Lower leg skin (tissue), 4 donors: Measurements from ENCODE around the gene KCNN3. TPM values are rescaled to one million over a fixed set of nuclear protein-coding genes. Genes with fewer than 3 reads are reported as not detected.

Experiments used
- DNase-seq, 2 donors: peaks; one replicate each; pipeline ENCODE4 v3.0.0-alpha.2; 2019; ENCODE audit warnings: low spot score in 2 of 2
- H3K4me3 ChIP-seq: fragments of 200-600 bp; sonication (generic); 2 replicates; pipeline ENCODE4 v1.5.1; 2017; ENCODE audit warnings: mild to moderate bottlenecking, low read depth; ENCODE audit not compliant: poor library complexity, severe bottlenecking
- POLR2A ChIP-seq, 2 donors: fragments of 450-650 bp; IDR thresholded peaks; one replicate each; pipeline ENCODE4 v1.6.1; 2016 to 2017; ENCODE audit warnings: antibody characterized with exemption in 2 of 2, mild to moderate bottlenecking in 1 of 2, moderate library complexity in 1 of 2
- WGBS, 2 donors: methylation state at CpG; one replicate each; pipeline ENCODE4 v1.1.5; 2018; 5-methylcytosine and 5-hydroxymethylcytosine counted together
- intact Hi-C: fragments of 100-400 bp; cut with DNase I; formaldehyde crosslinking; loops from one replicate; pipeline ENCODE4 v1.15.0; 2023; ENCODE audit warnings: low total_unique reads
- total RNA-seq, 4 donors: library from RNA; depleted of rRNA; stranded (reverse); fragments of >200 nt; gene quantifications; one replicate each; pipeline ENCODE4 v1.1.0, GENCODE V29; 2016
- TF ChIP-seq, protein P1 (sequence below), 3 donors: fragments of 450-650 bp; IDR thresholded peaks; one replicate each; pipeline ENCODE4 v1.5.1; 2016; ENCODE audit warnings: antibody characterized with exemption in 3 of 3, mild to moderate bottlenecking in 3 of 3, moderate library complexity in 2 of 3

KCNN3 gene
- total RNA-seq, 4 donors from 2014 or later = 0.13 to 2.1 (median 0.36) TPM

GRCh38 chr1:154883919-154884868 is 14.1 kb upstream of the KCNN3 start:
- DNase-seq = peak in 1 of 2 donors; percentile 81
- WGBS, 2 donors = 74 to 78% methylated on average over 15 of the region's 15 CpGs
- TF ChIP-seq POLR2A (IDR thresholded peaks at IDR 0.05) = no peak
- TF ChIP-seq, protein P1, sequence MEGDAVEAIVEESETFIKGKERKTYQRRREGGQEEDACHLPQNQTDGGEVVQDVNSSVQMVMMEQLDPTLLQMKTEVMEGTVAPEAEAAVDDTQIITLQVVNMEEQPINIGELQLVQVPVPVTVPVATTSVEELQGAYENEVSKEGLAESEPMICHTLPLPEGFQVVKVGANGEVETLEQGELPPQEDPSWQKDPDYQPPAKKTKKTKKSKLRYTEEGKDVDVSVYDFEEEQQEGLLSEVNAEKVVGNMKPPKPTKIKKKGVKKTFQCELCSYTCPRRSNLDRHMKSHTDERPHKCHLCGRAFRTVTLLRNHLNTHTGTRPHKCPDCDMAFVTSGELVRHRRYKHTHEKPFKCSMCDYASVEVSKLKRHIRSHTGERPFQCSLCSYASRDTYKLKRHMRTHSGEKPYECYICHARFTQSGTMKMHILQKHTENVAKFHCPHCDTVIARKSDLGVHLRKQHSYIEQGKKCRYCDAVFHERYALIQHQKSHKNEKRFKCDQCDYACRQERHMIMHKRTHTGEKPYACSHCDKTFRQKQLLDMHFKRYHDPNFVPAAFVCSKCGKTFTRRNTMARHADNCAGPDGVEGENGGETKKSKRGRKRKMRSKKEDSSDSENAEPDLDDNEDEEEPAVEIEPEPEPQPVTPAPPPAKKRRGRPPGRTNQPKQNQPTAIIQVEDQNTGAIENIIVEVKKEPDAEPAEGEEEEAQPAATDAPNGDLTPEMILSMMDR (IDR thresholded peaks at IDR 0.05) = no peak
- H3K4me3 ChIP-seq = no peak overlapping the region
- intact Hi-C loops = no loop called here

DNA sequence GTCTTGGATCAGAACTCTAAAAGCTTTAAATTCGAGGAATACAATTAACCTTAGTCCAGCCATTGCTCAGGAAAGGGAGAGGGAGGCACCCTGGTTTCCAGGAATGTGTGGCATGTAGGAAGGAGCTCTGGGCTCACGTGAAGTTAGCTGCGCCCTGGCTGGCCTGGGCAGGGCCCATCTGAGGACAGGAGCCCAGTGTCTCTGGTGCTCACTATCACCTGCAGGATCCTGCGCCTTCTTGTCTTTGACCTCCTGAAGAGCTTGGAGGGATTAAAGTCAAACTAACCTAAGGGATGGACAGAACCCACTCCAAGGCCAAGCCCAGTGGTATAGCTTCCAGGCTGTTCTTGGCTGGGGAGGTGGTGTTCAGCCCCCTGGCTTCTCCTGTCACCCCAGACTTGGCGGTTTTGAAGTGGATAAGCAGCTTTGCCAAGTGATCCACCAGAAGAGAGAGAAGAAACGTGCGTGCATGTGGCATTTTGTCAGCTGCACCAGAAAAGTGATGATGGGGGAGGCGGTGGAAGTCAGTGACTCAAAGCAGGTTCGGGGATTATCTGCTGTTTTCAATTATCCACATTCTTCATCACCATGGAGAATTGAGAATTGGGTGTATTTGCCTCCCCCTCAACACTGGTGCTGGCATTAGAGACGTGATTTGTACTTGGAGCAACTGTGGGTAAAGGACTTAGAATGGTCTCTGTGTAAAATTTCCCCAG is 11.9 kb upstream of the KCNN3 start:
- TF ChIP-seq POLR2A (IDR thresholded peaks at IDR 0.05) = no peak
- TF ChIP-seq, protein P1 (IDR thresholded peaks at IDR 0.05) = no peak
- H3K4me3 ChIP-seq = no peak overlapping the region
- 68 to 72% methylated on average over 10 of the region's 10 CpGs for WGBS, 2 donors
- DNase-seq = peak in 1 of 2 donors; percentile 58
- intact Hi-C loops = no loop called here

DNA sequence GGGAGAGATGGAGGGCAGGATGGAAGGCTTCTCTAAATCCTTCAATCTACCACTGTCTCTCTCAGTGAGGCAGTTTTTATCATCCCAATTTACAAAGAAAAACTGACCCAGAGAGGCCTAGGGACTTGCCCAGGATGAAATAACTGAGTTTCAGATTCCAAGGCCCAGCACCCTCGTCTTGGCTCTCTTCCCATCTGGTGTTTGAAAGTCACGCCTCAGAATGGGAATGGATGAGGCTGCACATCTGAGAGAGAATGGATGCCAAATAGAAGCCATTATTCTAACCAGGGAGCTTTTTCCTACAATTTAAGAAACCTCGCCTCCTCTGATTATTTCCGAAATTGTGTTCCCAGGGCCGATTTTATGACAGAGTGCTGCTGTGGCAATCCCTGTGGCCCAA is 10.6 kb upstream of the KCNN3 start:
- DNase-seq = peak in 1 of 2 donors; percentile 9
- intact Hi-C loops = no loop called here
- TF ChIP-seq, protein P1 (IDR thresholded peaks at IDR 0.05) = no peak
- TF ChIP-seq POLR2A (IDR thresholded peaks at IDR 0.05) = no peak
- H3K4me3 ChIP-seq = no peak overlapping the region
- 65 to 77% methylated on average over 5 of the region's 5 CpGs for WGBS, 2 donors

GRCh38 chr1:154879038-154879421 is 8.9 kb upstream of the KCNN3 start:
- no peak for TF ChIP-seq POLR2A (IDR thresholded peaks at IDR 0.05)
- TF ChIP-seq, protein P1 (IDR thresholded peaks at IDR 0.05) = no peak
- no peak overlapping the region for H3K4me3 ChIP-seq
- intact Hi-C loops = loop anchor here (5.0 to 10.0 kb wide), 2 partner anchors 212 to 314 kb away; partner anchors contain the start of gene CHRNB2
- DNase-seq = peak in 1 of 2 donors; percentile 62
- 75 to 81% methylated on average over 16 of the region's 16 CpGs for WGBS, 2 donors

DNA sequence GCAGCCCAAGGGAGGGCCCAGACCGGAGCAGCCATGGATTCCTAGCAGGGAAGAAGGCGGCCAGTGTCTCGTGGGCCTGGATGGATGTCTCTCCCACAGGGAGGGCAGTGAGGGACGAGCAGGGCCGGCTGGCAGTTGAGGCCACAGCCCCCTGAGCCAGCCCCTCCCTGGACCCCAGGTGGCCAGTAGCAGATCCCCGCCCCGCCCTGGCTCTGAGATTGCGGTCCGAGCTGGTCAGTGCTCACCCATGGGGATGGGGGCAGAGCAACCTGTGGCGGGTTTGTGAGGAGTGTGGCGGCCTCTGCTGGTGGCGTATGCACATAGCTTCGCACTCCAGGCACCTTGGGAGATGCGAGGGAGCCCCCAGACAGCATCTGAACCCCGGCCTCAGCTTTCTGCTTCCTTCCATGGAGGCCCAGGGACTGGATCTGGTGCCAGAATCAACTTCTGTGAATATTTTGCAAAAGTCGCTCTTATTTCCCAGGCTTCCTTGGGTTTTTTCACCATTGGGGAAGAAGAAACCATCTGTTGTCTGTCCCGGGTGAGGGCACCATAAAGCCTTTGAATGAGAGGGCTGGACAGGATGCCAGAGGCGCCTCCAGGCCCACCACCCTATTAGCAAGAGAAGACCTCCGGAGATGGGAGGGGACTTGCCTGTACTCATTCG is 8.4 kb upstream of the KCNN3 start:
- intact Hi-C loops = loop anchor here (5.0 to 10.0 kb wide), 2 partner anchors 211 to 314 kb away; partner anchors contain the start of gene CHRNB2
- WGBS, 2 donors = 27 to 32% methylated on average over 17 to 19 of the region's 20 CpGs
- H3K4me3 ChIP-seq = no peak overlapping the region
- peak; percentile 71 to 95 for DNase-seq
- TF ChIP-seq POLR2A (IDR thresholded peaks at IDR 0.05) = no peak
- TF ChIP-seq, protein P1 (IDR thresholded peaks at IDR 0.05) = peak in 1 of 3 donors; percentile 32
